Keratinocyte (primary cell): ENCODE measurements around the gene MET.

Experiments
- CTCF ChIP-seq, 3 experiments: IDR thresholded peaks in 1 of 3; conservative IDR thresholded peaks in 1 of 3; optimal IDR thresholded peaks in 1 of 3; 2 replicates in 2 of 3; 3 replicates in 1 of 3; pipeline versions ENCODE3 to v1.5.1; 2011; ENCODE audit warnings: low read length in 3 of 3, mild to moderate bottlenecking in 3 of 3, moderate library complexity in 2 of 3, control low read depth in 1 of 3, inconsistent platforms in 1 of 3; ENCODE audit not compliant: insufficient read depth in 2 of 3; ENCODE audit errors: extremely low read depth in 1 of 3
- EZH2 ChIP-seq: IDR thresholded peaks from one replicate; pipeline ENCODE4 v1.6.1; 2012; ENCODE audit warnings: inconsistent platforms, mild to moderate bottlenecking, low read length, moderate library complexity

- TF ChIP-seq CTCF (optimal IDR thresholded peaks at IDR 0.05 in 1 of 3, IDR thresholded peaks at IDR 0.05 in 1 of 3, conservative IDR thresholded peaks at IDR 0.05 in 1 of 3; ENCODE audit: extremely low read depth in 1 of 3, insufficient read depth in 2 of 3, low read length in 3 of 3), result no peak
- no peak for TF ChIP-seq EZH2
Observed at GRCh38 chr7:116728413-116728812, 56.4 kb downstream of the MET start.
